Activated T-cell treated with anti-CD3 and anti-CD28 coated beads, Interleukin-2, amount 50 U/mL, for 1 hour (primary cell): ENCODE measurements around the gene DPH2.

Experiments used
- DNase-seq: peaks from one replicate; pipeline ENCODE4 v3.0.0-alpha.2; 2020

The DPH2 gene

GRCh38 chr1:43970502-43970901 lies 692 bp downstream of the DPH2 start:
- no peak for DNase-seq

GRCh38 chr1:43970911-43971310 lies 1.1 kb downstream of the DPH2 start:
- no peak for DNase-seq

GRCh38 chr1:43971336-43971980 lies 1.6 kb downstream of the DPH2 start:
- no peak for DNase-seq

DNA sequence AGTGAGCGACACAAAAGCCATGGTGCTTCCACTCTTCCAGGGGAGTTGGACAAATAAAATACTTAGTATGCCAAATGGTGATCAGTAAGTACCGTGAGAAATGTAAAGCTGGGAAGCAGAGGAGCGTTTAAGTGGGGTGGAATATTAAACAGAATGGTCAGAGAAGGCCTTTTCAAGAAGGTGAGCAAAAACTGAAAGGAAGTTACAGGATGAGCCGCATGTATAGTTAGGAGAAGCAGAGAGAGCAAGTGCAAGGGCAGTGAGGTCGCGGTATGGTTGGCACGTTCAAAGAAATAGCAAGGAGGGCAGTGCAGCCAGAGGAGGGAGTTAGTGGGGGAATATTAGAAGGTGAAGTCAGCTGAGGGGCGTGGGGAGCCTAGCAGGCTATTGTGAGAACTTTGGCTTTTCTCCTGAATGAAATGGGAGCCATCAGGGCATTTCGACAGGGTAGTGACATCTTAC lies 4.2 kb downstream of the DPH2 start:
- DNase-seq = no peak

DNA sequence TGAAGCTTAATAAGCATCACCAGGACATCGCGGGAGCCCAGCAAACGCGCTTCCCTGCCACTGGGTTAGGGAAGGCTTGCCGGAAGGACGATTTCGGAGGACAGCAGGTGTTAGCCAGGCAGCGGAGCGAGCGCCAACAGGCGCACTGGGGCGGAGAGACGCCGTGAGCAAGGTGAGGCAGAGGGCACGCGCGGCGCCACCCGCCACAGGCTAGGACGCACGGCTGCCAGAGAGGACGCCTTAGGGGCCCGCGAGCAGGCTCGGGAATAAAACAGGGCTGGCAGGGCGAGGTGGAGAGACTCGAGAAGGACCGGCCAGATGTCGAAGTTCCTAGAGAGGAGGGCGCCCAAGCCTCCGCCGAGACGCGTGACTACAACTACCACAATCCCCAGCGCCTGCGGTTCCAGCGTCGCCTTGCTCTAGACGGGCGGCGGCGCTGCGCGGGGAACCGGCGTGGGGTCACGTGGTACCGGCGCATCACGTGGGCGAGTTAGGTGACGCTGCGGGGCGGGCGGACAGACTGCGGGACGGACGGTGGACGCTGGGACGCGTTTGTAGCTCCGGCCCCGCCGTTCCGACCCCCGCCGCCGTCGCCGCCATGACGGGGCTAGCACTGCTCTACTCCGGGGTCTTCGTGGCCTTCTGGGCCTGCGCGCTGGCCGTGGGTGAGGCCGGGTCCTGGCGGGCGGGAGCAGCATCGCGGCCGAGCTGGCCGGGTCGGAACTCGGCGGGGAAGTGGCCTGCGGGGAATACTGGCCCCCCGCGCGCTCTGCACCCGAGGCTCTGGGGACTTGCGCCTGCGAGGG lies 4.8 kb downstream of the DPH2 start, which contains the start of gene ATP6V0B:
ATP6V0B (plus strand) TSS at position 518 of the 806 bp plus-strand sequence; CDS start at position 599, 81 bp downstream.
- peak; percentile 93 for DNase-seq

GRCh38 chr1:43975249-43975961 lies 5.6 kb downstream of the DPH2 start:
- DNase-seq = peak; percentile 45

DNA sequence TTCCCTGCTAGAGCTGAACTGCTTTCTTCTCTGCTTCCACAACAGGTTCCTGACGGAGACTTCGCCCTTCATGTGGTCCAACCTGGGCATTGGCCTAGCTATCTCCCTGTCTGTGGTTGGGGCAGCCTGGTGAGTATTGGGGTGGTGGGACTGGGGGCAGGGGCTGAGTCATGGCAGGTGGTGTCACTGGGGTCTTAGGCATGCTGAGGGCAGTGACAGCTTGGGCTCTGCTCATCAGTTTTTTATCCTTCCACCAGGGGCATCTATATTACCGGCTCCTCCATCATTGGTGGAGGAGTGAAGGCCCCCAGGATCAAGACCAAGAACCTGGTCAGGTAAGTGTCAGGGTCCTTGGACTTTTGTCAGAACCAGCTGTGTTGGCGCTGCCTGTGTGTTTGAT lies 6.2 kb downstream of the DPH2 start:
- no peak for DNase-seq

GRCh38 chr1:43976890-43977289 lies 7.1 kb downstream of the DPH2 start:
- no peak for DNase-seq

DNA sequence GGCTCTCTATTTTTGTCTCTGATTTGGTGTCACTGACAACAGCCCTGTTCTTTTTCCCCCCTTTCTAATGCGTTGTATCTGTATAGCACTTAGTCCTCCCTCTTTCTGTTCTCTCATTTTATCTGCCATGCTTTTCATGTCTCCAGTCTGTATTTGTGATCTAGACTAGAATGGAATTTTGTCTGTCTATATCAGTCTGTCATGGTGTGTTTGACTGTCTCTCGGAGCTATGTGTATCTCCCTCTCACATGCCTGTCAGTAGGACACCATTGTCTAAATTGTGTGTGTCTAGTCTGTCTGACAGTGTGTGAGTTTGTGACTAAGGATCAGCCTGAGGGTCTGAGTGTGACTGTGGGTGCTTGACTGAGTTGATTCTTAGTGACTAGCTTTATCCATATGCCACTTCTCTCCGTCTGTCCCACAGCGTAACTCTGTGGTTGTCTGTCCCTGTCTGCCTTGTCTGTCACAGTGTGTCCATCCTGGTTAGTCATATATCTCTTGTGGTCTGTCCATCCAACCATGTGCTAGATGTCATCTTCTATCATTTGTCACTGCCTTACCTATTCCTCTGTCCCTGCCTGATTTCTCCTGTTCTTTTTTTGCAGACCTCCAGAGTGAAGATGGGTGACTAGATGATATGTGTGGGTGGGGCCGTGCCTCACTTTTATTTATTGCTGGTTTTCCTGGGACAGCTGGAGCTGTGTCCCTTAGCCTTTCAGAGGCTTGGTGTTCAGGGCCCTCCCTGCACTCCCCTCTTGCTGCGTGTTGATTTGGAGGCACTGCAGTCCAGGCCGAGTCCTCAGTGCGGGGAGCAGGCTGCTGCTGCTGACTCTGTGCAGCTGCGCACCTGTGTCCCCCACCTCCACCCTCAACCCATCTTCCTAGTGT lies 7.8 kb downstream of the DPH2 start:
- no peak for DNase-seq

- DNase-seq = no peak
Measured at GRCh38 chr1:43978264-43978550, 8.4 kb downstream of the DPH2 start.

DNA sequence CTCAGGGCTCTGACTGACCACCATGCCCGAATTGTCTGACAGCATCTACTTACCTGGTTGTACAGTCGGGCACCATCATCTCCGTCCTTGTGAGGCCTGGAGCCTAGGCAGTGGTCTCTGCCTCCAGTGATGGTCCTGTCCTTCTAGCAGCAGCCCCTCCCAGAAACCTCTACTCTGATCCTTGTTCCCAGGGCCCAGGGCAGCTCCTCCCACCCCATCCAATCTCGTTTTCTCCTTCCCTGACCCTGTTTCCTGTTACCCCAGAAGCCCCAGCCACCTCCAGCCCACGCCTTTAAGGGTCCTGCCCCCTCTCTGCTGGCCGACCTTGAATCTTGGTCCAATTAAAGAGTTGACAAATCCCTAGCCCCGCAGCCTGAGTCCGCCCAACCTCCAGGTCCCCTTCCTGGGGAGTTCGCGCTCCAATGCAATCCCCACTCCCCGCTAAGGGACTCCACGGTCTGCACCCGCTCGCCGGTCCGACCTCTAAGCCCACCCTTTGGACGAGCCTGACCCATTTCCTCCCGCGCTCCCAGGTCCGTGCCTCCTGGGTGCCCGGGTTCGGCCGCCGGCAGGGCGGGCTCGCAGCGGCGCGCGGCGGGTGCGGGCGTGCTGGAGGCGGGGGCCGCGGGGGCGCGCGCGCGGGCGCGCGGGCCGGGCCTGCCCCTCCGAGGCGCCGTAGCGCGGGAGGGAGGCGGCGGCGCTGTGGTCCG lies 8.9 kb downstream of the DPH2 start, which contains the start of gene B4GALT2:
B4GALT2 (plus strand) TSS at position 660 of the 710 bp plus-strand sequence. CDS start 1,951 bp downstream, outside the sequence.
- DNase-seq = peak; percentile 46

DNA sequence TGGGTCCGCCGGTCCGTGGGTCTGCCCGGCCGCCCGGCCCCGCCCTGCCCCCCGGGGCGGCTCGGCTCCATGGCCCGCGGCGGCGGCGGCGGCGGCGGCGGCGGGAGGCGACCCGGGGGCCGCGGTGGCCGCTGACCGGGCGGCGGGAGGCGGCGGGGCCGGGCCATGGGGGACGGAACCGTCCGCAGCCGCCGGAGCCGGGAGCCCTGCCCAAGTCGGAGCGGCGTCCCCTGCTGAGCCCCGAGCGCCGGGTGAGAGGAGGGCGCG lies 9.4 kb downstream of the DPH2 start:
- no peak for DNase-seq

- peak; percentile 30 for DNase-seq
Measured at GRCh38 chr1:43979528-43980254, 9.9 kb downstream of the DPH2 start.

GRCh38 chr1:43980255-43981134 lies 10.7 kb downstream of the DPH2 start:
- DNase-seq = no peak

DNA sequence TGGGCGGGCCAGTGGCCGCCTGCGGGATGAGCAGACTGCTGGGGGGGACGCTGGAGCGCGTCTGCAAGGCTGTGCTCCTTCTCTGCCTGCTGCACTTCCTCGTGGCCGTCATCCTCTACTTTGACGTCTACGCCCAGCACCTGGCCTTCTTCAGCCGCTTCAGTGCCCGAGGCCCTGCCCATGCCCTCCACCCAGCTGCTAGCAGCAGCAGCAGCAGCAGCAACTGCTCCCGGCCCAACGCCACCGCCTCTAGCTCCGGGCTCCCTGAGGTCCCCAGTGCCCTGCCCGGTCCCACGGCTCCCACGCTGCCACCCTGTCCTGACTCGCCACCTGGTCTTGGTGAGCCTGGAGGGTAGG lies 11.3 kb downstream of the DPH2 start:
- no peak for DNase-seq

DNA sequence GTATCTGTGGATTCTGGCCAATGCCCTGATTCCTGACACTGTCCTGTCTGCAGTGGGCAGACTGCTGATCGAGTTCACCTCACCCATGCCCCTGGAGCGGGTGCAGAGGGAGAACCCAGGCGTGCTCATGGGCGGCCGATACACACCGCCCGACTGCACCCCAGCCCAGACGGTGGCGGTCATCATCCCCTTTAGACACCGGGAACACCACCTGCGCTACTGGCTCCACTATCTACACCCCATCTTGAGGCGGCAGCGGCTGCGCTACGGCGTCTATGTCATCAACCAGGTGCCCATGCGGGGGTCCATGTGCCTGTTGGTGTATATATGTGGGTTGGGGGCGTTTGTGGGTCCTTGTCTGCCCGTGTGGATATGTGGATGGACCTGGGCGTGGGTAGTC lies 11.8 kb downstream of the DPH2 start:
- DNase-seq = no peak

- DNase-seq = no peak
Measured at GRCh38 chr1:43982241-43982640, 12.4 kb downstream of the DPH2 start.

GRCh38 chr1:43982808-43983207 lies 13.0 kb downstream of the DPH2 start:
- no peak for DNase-seq

- no peak for DNase-seq
Measured at GRCh38 chr1:43983253-43983899, 13.6 kb downstream of the DPH2 start.

GRCh38 chr1:43984855-43985254 lies 15.0 kb downstream of the DPH2 start:
- DNase-seq = no peak
